ENCODE results near the gene SLC35F4.

- TF ChIP-seq YY1 (IDR thresholded peaks at IDR 0.05; ENCODE audit: insufficient read depth, insufficient read length) (no peak), ZNF274 (IDR thresholded peaks at IDR 0.05; ENCODE audit: low read depth, low read length) (no peak), SUZ12 (IDR thresholded peaks at IDR 0.05; ENCODE audit: extremely low read depth, insufficient read depth, insufficient read length) (no peak)
Measured at GRCh38 chr14:57549765-57550420, 316.0 kb downstream of the SLC35F4 start.
